Measurements from ENCODE around the gene UCN. TPM values are rescaled to one million over a fixed set of nuclear protein-coding genes. Genes with fewer than 3 reads are reported as not detected.
"Not testable (repeated sequence)": the region's sequence is repeated elsewhere in the genome, so short reads cannot be mapped to it uniquely, and the experiment has no call there.

The UCN gene
- total RNA-seq, 2 donors from 2014 or later: 0.74 to 1.0 TPM

DNA sequence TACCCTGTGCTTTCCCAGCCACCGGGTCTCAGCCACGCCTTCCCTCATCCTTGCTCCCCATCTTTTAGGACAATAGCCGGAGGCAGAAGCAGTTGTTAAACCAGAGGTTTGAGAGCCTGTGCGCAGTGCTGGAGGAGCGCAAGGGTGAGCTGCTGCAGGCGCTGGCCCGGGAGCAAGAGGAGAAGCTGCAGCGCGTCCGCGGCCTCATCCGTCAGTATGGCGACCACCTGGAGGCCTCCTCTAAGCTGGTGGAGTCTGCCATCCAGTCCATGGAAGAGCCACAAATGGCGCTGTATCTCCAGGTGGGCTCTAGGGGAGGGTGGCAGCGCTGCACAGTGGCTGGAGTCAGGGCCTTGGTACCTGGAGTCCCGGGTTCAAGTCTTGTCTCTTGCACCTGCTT, 2.7 kb downstream of the UCN start:
- DNase-seq: no peak
- Histone ChIP-seq H3K36me3 (no peaks in the 10 kb centered on the region), H3K9ac (ENCODE audit: low read depth in 2 of 2, low read length in 2 of 2) (no peak overlapping the region), H3K4me1 (peaks cover 7% of the 10 kb centered on the region), H3K4me3 (no peak overlapping the region), H3K27ac (no peak overlapping the region), H3K27me3 (peaks cover 37% of the 10 kb centered on the region), H3K9me3 (no peaks in the 10 kb centered on the region)
- intact Hi-C loops (cut with DNase I): no loop called here
- TF ChIP-seq, protein P1, sequence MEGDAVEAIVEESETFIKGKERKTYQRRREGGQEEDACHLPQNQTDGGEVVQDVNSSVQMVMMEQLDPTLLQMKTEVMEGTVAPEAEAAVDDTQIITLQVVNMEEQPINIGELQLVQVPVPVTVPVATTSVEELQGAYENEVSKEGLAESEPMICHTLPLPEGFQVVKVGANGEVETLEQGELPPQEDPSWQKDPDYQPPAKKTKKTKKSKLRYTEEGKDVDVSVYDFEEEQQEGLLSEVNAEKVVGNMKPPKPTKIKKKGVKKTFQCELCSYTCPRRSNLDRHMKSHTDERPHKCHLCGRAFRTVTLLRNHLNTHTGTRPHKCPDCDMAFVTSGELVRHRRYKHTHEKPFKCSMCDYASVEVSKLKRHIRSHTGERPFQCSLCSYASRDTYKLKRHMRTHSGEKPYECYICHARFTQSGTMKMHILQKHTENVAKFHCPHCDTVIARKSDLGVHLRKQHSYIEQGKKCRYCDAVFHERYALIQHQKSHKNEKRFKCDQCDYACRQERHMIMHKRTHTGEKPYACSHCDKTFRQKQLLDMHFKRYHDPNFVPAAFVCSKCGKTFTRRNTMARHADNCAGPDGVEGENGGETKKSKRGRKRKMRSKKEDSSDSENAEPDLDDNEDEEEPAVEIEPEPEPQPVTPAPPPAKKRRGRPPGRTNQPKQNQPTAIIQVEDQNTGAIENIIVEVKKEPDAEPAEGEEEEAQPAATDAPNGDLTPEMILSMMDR (IDR thresholded peaks at IDR 0.05): no peak

- Histone ChIP-seq H3K36me3 (no peaks in the 10 kb centered on the region), H3K4me1 (peaks cover 7% of the 10 kb centered on the region), H3K9me3 (no peaks in the 10 kb centered on the region), H3K27ac (no peak overlapping the region), H3K27me3 (peaks cover 37% of the 10 kb centered on the region), H3K4me3 (no peak overlapping the region), H3K9ac (ENCODE audit: low read depth in 2 of 2, low read length in 2 of 2) (no peak overlapping the region)
- no peak for DNase-seq
- TF ChIP-seq, protein P1 (IDR thresholded peaks at IDR 0.05): no peak
- intact Hi-C loops (cut with DNase I): no loop called here
Observed at GRCh38 chr2:27304488-27305240, 3.6 kb downstream of the UCN start.

DNA sequence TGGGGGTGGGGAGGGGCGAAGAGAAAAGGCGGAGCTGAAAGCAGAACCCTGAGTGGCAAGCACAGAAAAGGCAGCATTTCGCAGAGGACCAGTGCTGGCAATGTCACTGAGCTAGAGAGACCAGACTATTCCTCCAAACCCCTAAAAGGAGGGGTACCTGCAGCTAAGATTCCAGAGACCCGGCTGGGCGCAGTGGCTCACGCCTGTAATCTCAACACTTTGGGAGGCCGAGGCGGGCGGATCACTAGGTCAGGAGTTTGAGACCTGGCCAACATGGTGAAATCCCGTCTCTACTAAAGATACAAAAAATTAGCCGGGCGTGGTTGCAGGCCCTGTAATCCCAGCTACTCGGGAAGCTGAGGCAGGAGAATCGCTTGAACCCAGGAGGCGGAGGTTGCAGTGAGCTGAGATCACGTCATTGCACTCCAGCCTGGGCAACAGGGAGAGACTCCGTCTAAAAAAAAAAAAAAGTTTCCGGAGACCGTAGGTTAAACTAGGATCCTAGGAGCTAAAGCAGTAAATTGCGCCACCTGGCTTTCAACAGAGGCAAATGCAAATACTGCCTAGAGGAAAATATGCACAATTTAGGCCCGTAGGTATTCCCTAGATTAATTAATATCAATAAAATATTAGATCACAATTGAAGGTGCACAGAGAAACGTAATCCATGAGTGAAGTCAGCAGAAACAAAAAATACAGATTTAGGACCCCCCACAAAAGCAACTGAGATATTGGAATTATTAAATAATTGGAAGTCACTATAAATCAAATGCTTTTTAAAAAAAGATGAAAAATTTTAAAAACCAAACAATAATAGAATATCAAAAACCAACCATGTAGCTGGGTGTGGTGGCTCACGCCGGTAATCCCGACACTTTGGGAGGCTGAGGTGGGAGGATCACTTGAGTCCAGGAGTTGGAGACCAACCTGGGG, 4.9 kb downstream of the UCN start:
- peak; percentile 59 for DNase-seq
- Histone ChIP-seq H3K4me1 (peaks cover 7% of the 10 kb centered on the region), H3K36me3 (no peaks in the 10 kb centered on the region), H3K9ac (ENCODE audit: low read depth in 2 of 2, low read length in 2 of 2) (peak overlapping the region in 1 of 2 donors; percentile 60), H3K4me3 (peak overlapping the region; percentile 33), H3K27me3 (peaks cover 32% of the 10 kb centered on the region), H3K9me3 (no peaks in the 10 kb centered on the region), H3K27ac (no peak overlapping the region)
- TF ChIP-seq, protein P1 (IDR thresholded peaks at IDR 0.05): peak; percentile 86
- intact Hi-C loops (cut with DNase I): no loop called here

GRCh38 chr2:27300606-27301005, 7.6 kb downstream of the UCN start:
- intact Hi-C loops (cut with DNase I); DNase-seq: not testable (repeated sequence)

GRCh38 chr2:27298391-27299080, 9.7 kb downstream of the UCN start:
- H3K9me3 ChIP-seq: no peaks in the 10 kb centered on the region
- H3K27ac ChIP-seq: no peak overlapping the region
- no peaks in the 10 kb centered on the region for H3K27me3 ChIP-seq
- no peak for DNase-seq
- H3K36me3 ChIP-seq: no peaks in the 10 kb centered on the region
- no peak overlapping the region for H3K9ac ChIP-seq (ENCODE audit: low read depth in 2 of 2, low read length in 2 of 2)
- no peak overlapping the region for H3K4me3 ChIP-seq
- intact Hi-C loops (cut with DNase I): no loop called here
- TF ChIP-seq, protein P1 (IDR thresholded peaks at IDR 0.05): no peak
- no peaks in the 10 kb centered on the region for H3K4me1 ChIP-seq

More at GRCh38 chr2:27300606-27301005, 7.6 kb downstream of the UCN start:
- not testable (repeated sequence) for H3K9me3 ChIP-seq; H3K27me3 ChIP-seq; H3K4me1 ChIP-seq; H3K4me3 ChIP-seq; H3K27ac ChIP-seq; H3K9ac ChIP-seq (ENCODE audit: low read depth in 2 of 2, low read length in 2 of 2); H3K36me3 ChIP-seq

All from colonic mucosa (tissue), 4 donors.